Activated naive CD8-positive, alpha-beta T cell treated with anti-CD3 and anti-CD28 coated beads for 36 hours (primary cell): ENCODE data around the gene AP2A2. TPM values are rescaled to one million over a fixed set of nuclear protein-coding genes. Genes with fewer than 3 reads are reported as not detected.

Experiments
- DNase-seq: peaks from one replicate; pipeline ENCODE4 v3.0.0; 2021
- H3K27ac Mint-ChIP-seq: one replicate; pipeline ENCODE4 v1.8.0; 2022; ENCODE audit warnings: mild to moderate bottlenecking, moderate library complexity, mixed read lengths
- H3K27me3 Mint-ChIP-seq: one replicate; pipeline ENCODE4 v1.8.0; 2022; ENCODE audit warnings: mild to moderate bottlenecking, mixed read lengths
- H3K36me3 Mint-ChIP-seq: one replicate; pipeline ENCODE4 v1.8.0; 2021; ENCODE audit warnings: mild to moderate bottlenecking, mixed read lengths
- H3K4me1 Mint-ChIP-seq: one replicate; pipeline ENCODE4 v1.8.0; 2021; ENCODE audit warnings: mixed read lengths
- H3K4me3 Mint-ChIP-seq: one replicate; pipeline ENCODE4 v1.8.0; 2022; ENCODE audit warnings: mild to moderate bottlenecking, moderate library complexity, mixed read lengths
- H3K9me3 Mint-ChIP-seq: one replicate; pipeline ENCODE4 v1.8.0; 2022; ENCODE audit warnings: mixed read lengths
- total RNA-seq, 2 experiments: library from RNA; stranded (reverse); gene quantifications; one replicate each; pipeline ENCODE4 v1.2.3, GENCODE V29; 2021

Gene AP2A2
- total RNA-seq, 2 experiments from 2014 or later: 26.3 to 30.3 TPM

- Mint-ChIP-seq H3K4me1 (no peaks in the 10 kb centered on the region), H3K27ac (no peak overlapping the region), H3K36me3 (no peaks in the 10 kb centered on the region), H3K4me3 (no peak overlapping the region), H3K27me3 (no peaks in the 10 kb centered on the region), H3K9me3 (no peaks in the 10 kb centered on the region)
- DNase-seq: no peak
Measured at GRCh38 chr11:894575-895201, 31.0 kb upstream of the AP2A2 start.

- Mint-ChIP-seq H3K27me3 (no peaks in the 10 kb centered on the region), H3K9me3 (no peaks in the 10 kb centered on the region), H3K36me3 (no peaks in the 10 kb centered on the region), H3K27ac (no peak overlapping the region), H3K4me3 (no peak overlapping the region), H3K4me1 (no peaks in the 10 kb centered on the region)
- DNase-seq: no peak
Measured at GRCh38 chr11:895331-896110, 30.1 kb upstream of the AP2A2 start.

GRCh38 chr11:897253-898142 lies 28.2 kb upstream of the AP2A2 start:
- Mint-ChIP-seq H3K36me3 (peaks cover 4% of the 10 kb centered on the region), H3K27me3 (no peaks in the 10 kb centered on the region), H3K4me3 (no peak overlapping the region), H3K9me3 (no peaks in the 10 kb centered on the region), H3K4me1 (no peaks in the 10 kb centered on the region), H3K27ac (no peak overlapping the region)
- no peak for DNase-seq

- peaks cover 4% of the 10 kb centered on the region for H3K36me3 Mint-ChIP-seq
- no peaks in the 10 kb centered on the region for H3K9me3 Mint-ChIP-seq
- H3K27me3 Mint-ChIP-seq: no peaks in the 10 kb centered on the region
- H3K4me3 Mint-ChIP-seq: no peak overlapping the region
- no peak for DNase-seq
- H3K27ac Mint-ChIP-seq: no peak overlapping the region
- no peaks in the 10 kb centered on the region for H3K4me1 Mint-ChIP-seq
Measured at GRCh38 chr11:898143-898511, 27.5 kb upstream of the AP2A2 start.

- H3K27me3 Mint-ChIP-seq: no peaks in the 10 kb centered on the region
- H3K4me3 Mint-ChIP-seq: no peak overlapping the region
- no peak overlapping the region for H3K27ac Mint-ChIP-seq
- no peak for DNase-seq
- no peaks in the 10 kb centered on the region for H3K9me3 Mint-ChIP-seq
- H3K4me1 Mint-ChIP-seq: no peaks in the 10 kb centered on the region
- peaks cover 4% of the 10 kb centered on the region for H3K36me3 Mint-ChIP-seq
Measured at GRCh38 chr11:898540-899190, 27.0 kb upstream of the AP2A2 start.

- Mint-ChIP-seq H3K27ac (no peak overlapping the region), H3K36me3 (peaks cover 9% of the 10 kb centered on the region), H3K4me1 (no peaks in the 10 kb centered on the region), H3K27me3 (no peaks in the 10 kb centered on the region), H3K4me3 (no peak overlapping the region), H3K9me3 (no peaks in the 10 kb centered on the region)
- no peak for DNase-seq
Measured at GRCh38 chr11:899724-900123, 25.9 kb upstream of the AP2A2 start.

GRCh38 chr11:900545-900944 lies 25.1 kb upstream of the AP2A2 start:
- no peak for DNase-seq

GRCh38 chr11:901452-902061 lies 24.1 kb upstream of the AP2A2 start:
- peaks cover 12% of the 10 kb centered on the region for H3K36me3 Mint-ChIP-seq

More at GRCh38 chr11:900545-900944, 25.1 kb upstream of the AP2A2 start:
- H3K4me1 Mint-ChIP-seq: no peaks in the 10 kb centered on the region
- peaks cover 9% of the 10 kb centered on the region for H3K36me3 Mint-ChIP-seq
- H3K9me3 Mint-ChIP-seq: no peaks in the 10 kb centered on the region
- no peak overlapping the region for H3K4me3 Mint-ChIP-seq
- H3K27ac Mint-ChIP-seq: no peak overlapping the region
- H3K27me3 Mint-ChIP-seq: no peaks in the 10 kb centered on the region

GRCh38 chr11:904380-904779 lies 21.3 kb upstream of the AP2A2 start:
- H3K4me3 Mint-ChIP-seq: no peak overlapping the region
- no peak overlapping the region for H3K27ac Mint-ChIP-seq
- peaks cover 13% of the 10 kb centered on the region for H3K36me3 Mint-ChIP-seq
- DNase-seq: no peak
- peaks cover 17% of the 10 kb centered on the region for H3K4me1 Mint-ChIP-seq
- H3K9me3 Mint-ChIP-seq: no peaks in the 10 kb centered on the region
- H3K27me3 Mint-ChIP-seq: no peaks in the 10 kb centered on the region

More at GRCh38 chr11:901452-902061, 24.1 kb upstream of the AP2A2 start:
- H3K4me1 Mint-ChIP-seq: peaks cover 3% of the 10 kb centered on the region
- no peak overlapping the region for H3K27ac Mint-ChIP-seq
- H3K9me3 Mint-ChIP-seq: no peaks in the 10 kb centered on the region
- no peak overlapping the region for H3K4me3 Mint-ChIP-seq
- no peaks in the 10 kb centered on the region for H3K27me3 Mint-ChIP-seq
- DNase-seq: no peak

- Mint-ChIP-seq H3K9me3 (no peaks in the 10 kb centered on the region), H3K27ac (no peak overlapping the region), H3K27me3 (no peaks in the 10 kb centered on the region), H3K4me1 (peaks cover 21% of the 10 kb centered on the region), H3K4me3 (no peak overlapping the region), H3K36me3 (peaks cover 13% of the 10 kb centered on the region)
- DNase-seq: no peak
Measured at GRCh38 chr11:905952-906351, 19.7 kb upstream of the AP2A2 start.

GRCh38 chr11:907668-908067 lies 18.0 kb upstream of the AP2A2 start:
- H3K9me3 Mint-ChIP-seq: no peaks in the 10 kb centered on the region
- H3K4me1 Mint-ChIP-seq: peaks cover 26% of the 10 kb centered on the region
- no peak overlapping the region for H3K27ac Mint-ChIP-seq
- H3K27me3 Mint-ChIP-seq: no peaks in the 10 kb centered on the region
- H3K4me3 Mint-ChIP-seq: peak overlapping the region; percentile 47
- no peak for DNase-seq
- peaks cover 9% of the 10 kb centered on the region for H3K36me3 Mint-ChIP-seq

GRCh38 chr11:908273-908672 lies 17.4 kb upstream of the AP2A2 start:
- peak overlapping the region; percentile 47 for H3K4me3 Mint-ChIP-seq
- peaks cover 9% of the 10 kb centered on the region for H3K36me3 Mint-ChIP-seq
- H3K4me1 Mint-ChIP-seq: peaks cover 26% of the 10 kb centered on the region
- no peaks in the 10 kb centered on the region for H3K9me3 Mint-ChIP-seq
- H3K27me3 Mint-ChIP-seq: no peaks in the 10 kb centered on the region
- no peak overlapping the region for H3K27ac Mint-ChIP-seq
- no peak for DNase-seq

- H3K4me3 Mint-ChIP-seq: peak overlapping the region; percentile 97
- H3K4me1 Mint-ChIP-seq: peaks cover 26% of the 10 kb centered on the region
- no peaks in the 10 kb centered on the region for H3K9me3 Mint-ChIP-seq
- H3K27me3 Mint-ChIP-seq: no peaks in the 10 kb centered on the region
- no peak for DNase-seq
- peaks cover 6% of the 10 kb centered on the region for H3K36me3 Mint-ChIP-seq
- H3K27ac Mint-ChIP-seq: peak overlapping the region; percentile 87
Measured at GRCh38 chr11:909406-909805, 16.3 kb upstream of the AP2A2 start.

- Mint-ChIP-seq H3K9me3 (no peaks in the 10 kb centered on the region), H3K27me3 (no peaks in the 10 kb centered on the region), H3K4me1 (peaks cover 26% of the 10 kb centered on the region), H3K27ac (peak overlapping the region; percentile 87), H3K4me3 (peak overlapping the region; percentile 97), H3K36me3 (peaks cover 4% of the 10 kb centered on the region)
- no peak for DNase-seq
Measured at GRCh38 chr11:910044-910588, 15.6 kb upstream of the AP2A2 start.
